HG03108 (cell line): ENCODE results near the gene TRAK2.
"Not testable (repeated sequence)": the region's sequence is repeated elsewhere in the genome, so short reads cannot be mapped to it uniquely, and the experiment has no call there.

Experiments used
- ATAC-seq: cut with Tn5 transposase; IDR thresholded peaks from one replicate; pipeline ENCODE4 v1.9.1; 2021; ENCODE audit warnings: moderate library complexity; ENCODE audit not compliant: unreplicated experiment

Gene TRAK2

DNA sequence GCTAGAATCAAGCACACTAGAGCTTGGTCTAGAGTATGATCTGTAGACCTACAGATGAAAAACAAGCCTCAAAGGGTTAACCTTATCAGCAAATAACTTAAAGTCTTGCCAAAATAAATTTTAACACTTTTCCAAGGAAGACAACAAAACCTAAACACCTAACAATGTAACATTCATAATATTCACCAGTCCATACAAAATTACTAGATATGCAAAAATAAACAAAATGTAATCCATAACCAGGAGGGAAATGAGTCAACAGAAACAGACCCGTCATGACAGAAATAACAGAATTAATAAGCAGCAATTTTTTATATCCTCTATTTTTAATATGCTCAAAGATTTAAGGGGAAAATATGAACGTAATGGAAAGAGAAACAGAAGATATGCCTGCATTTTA, 36.1 kb downstream of the TRAK2 start:
- ATAC-seq, result no peak

DNA sequence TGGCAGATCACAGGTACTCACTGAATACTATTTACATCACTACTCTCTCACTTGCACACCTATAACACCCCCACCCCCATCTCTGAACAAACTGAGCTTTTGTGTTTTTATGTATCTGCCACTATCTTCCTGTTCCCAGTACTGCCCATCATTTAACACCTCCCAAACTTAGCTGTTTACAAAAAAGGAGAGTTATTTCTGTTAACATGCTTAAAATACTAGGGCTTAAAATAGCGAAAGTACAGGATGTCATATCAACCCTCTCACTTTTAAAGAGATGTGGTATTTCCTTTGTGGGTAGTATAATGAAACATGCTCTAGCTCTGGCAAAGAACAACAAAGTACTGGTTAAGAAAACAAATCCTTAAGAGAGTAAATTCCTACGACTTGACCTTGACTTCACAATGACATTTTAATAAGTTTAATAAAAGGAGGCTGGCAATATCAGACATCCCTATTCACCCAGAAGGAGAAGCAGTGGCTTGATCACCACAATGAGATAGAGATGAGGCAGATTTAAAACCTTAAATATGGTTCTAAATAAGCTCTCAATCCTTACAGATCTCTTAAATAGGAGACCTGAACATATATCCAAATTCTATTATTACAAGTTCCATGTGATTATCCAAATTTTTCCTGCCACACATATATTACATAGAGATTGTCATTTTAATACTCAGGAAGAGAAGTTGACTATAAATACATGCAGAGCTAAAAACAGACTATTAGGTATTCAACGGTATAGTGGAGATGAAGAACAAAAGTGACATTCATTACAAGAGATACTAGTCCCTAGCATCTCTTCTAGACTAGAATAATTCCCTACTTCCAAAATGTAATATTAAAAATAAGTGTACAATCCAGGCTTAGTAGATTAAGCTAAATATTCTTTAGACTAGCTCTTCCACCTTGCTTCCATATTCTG, 36.9 kb downstream of the TRAK2 start:
- ATAC-seq, result peak; percentile 84

DNA sequence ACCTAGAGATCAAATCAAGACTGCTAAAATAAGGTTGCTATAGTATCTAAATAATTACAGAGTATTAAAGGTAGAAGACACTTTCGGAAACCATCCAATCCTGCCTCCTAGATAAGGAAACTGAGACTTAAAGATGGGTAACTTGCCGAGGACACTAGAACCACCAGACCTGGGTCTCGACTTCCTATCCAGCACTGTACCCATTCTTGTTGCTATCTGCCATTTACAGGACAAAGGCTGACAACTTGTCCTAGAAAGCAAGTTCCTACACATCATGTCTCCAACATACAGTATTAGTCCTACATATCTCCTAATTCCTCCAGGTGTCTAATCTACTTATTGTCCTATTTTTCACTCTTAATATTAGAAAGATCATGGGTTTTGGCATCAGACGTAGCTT, 37.7 kb downstream of the TRAK2 start:
- ATAC-seq, result no peak

DNA sequence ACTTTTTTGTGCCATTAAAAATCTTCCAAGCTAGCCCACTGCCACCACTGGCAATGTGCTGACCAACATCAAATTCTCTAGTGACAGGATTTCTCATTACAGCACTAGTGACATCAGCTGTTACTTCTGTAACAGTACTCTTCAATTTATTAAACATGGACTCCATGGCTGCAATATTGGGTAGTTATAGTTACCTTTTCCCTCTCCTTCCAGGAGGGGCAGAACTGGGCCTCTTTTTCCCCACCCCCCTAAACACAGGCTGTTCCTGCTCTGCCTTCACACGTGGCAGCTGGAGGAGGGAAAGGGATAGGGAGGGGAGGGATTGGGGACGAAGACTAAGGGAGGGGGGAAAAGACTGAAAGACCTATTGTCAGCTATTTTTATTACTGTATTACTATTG, 38.1 kb downstream of the TRAK2 start:
- no peak for ATAC-seq

DNA sequence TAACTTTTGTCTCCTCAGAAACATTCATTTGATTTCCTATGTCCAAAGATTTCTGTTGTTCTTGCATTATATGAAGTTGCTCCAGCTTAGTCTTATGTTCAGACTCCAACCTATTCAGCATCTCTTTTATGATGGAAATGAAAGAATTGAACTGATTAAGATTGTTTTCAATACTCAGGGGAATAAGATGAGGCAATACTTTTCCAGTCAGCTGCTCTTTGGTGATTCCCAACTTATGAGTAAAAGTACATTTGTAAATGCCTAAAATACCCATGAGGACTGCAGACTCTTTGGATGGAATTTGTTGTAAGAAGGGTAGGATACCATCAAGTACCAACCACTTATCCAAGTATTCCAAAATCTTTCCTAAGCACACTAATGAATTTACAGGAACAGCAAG, 39.8 kb downstream of the TRAK2 start:
- ATAC-seq, result no peak

DNA sequence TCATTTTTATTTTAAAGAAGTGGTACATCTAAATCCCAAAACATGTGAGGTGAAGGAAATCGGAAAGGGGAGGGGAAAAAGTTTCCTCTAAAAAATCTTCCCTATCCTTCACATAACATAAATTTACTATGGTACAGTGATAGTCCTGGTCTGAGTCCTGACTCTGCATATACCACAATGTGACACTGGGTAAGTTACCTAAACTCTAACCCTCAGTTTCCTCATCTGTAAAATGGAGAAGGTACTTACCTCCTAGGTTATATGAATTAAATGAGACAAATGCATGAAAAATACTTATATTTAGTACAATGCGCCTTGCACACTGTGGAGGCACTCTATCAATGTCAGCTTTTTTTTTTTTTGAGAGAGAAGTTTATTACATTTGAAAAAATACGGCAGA, 42.3 kb downstream of the TRAK2 start:
- no peak for ATAC-seq

DNA sequence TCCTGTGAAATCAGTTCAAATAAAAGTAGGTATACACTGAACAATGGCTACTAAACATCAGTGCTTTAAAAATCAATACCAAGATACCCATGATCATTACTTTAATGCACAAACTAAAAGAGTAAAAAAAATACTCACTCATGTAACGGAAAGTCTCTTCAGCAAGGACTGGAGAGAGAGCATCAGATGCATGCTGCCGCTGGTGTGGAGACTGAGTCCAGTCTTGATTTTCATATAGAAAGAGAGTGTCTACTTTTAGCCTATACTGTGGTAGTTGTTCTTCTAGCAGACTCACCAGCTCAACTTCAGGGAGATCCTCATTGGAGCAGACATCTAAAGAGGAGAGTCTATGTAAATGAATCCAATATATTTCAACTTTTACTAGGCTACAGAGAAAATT, 44.0 kb downstream of the TRAK2 start:
- no peak for ATAC-seq

DNA sequence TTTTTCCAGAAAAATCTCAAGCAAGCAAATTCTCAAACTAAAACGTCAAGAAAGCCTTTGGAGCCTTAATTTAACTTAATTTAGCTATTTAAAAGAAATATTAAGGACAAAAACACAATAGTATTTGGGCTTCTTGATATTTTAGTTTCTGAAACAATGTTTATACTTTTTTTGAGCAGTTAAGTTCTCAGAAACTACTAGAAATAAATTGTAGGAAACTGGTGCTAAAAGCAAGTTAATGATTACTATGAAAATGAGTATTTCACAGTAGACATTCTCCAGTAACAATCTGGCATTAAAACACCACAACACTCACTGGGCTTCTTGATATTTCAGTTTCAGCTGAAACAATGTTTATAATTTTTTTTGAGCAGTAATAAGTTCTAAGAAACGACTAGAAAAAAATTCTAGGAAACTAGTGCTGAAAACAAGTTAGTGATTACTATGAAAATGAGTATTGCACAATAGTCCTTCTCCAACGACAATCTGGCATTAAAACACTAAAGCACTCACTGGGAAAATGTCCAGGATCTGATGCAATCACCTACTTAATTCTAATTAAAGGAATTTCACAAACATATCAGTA, 45.1 kb downstream of the TRAK2 start:
- ATAC-seq, result no peak

DNA sequence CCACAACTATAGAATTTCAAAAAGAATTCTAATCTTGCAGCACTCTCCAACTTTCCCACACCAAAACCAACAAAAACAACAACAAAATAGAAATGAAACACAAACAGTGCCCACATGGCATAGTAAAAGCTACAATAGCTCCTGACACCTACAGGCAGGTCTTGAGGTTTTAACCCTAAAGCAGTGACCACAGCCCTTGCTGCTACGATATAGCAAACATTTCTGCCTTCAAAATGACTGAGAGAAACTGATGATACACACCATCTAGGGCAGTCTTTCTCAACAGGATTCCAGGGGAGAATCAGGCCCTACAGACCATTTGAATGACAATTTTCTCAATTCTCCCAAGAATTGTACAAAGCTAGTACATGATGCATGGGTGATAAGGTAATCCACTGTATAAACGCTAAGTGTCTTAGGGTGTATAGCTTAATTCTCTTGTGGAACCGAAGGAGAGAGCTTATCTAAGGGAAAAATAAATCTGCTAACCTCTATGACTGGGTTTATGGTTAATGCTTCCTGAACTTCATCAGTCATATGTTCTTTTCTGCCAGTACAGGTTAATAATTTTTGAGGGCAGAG, 46.5 kb downstream of the TRAK2 start:
- ATAC-seq, result no peak

DNA sequence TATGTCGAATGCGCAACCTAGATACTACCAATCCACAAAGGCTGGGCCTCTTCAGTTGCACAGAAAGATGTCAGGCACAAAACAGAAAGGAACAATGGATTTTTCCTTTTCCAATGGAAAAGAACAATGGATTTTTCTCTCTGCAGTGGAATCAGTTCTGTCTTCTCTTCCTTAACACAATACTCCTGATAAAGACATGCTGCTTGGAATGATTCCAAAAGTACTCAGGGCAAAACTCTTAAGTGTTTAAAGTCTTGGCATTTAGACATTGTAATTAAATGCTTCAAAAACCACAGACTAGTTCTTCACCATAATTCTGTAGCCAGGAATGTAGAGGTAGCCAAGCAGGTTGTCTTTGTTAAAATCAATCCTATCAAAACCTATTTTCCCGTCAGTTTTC, 47.4 kb downstream of the TRAK2 start:
- no peak for ATAC-seq

DNA sequence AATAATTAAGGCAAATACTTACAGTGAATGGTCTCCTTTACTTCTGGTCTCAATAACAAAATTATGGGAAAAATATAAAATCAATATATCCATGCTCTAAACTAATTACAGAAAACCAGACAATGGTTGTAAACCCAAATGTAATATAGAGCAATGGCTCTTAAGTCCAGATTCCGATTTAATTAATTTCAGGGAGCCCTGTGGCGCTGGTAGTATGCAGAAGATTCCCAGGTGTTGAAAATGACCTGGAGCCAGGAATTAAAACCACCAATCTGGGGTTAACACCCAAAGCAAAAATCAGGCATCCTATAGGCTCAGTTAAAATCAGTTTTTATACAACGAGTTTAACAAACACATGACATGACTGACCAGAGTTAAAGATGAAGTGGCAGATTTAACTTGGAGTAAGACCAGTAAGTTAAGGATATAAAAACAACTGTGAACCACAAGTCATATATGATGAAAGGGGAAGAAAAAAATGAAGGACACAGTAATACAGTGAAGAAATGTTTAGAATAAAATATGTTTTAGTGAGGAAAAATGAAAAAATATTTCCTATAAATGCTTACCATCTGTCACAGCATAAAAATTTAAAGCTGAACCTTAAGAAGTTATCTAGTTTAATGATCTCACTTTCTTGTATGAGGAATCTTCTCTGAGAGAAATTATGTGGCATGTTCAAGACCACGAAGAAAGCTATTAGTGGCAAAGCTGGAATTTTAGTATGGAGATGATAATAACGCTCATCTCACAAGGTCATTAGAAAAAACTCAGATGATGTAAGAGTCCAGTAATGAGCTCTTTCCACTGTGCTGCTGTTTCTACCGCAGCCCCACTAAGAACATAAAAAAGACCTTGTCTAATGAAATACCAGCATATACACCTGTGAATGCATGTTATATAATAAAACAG, 48.4 kb downstream of the TRAK2 start:
- no peak for ATAC-seq

DNA sequence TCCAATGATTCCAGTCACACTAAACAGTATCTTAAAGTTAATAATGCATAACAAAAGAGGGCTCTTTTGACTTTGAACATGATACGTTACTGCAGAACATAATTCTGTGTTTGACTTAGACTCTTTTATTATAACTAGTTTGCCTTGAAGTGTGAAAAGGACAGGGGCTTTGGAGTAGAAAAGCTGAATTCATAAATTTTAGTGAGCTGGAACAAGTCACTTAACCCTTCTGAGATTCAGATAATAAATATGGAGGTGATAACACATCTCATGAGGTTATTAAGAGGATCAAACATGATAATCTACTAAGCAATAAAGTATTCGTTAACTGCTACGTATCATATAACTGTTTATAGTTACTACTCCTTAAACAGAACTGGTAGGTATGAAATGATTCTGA, 49.4 kb downstream of the TRAK2 start:
- no peak for ATAC-seq

DNA sequence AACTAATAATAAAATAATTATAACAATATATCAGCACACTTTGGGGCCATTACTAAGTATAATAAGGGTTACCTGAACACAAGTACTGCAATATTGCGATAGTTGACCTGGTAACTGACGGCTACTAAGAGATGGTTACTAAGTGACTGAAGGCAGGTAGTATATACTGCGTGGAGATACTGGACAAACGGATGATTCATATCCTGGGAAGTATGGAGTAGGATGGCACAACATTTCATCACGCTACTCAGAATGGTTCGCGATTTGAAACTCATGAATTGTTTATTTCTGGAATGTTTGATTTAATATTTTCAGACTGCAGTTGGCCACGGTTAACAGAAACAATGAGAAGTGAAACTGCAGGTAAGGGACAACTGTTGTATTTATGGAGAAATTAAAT, 54.7 kb downstream of the TRAK2 start:
- no peak for ATAC-seq

DNA sequence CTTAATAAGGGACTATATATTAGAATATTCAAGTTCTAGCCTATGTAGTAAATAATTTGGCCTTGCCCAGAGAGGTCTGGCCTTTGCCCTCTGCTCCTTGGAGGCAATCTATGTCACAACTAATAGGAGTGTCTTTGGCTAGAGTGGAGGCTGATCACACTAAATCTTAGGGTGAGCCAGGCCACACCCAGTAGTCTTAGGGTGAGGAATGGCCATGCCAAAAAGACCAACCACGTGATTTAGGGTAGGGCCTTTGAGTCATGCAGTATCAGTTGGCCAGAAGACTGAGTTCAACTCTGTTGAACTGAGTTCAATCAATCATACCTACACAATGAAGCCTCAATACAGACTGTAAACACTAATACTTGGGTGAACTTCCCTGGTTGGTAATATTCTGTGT, 68.1 kb downstream of the TRAK2 start:
- ATAC-seq, result no peak

DNA sequence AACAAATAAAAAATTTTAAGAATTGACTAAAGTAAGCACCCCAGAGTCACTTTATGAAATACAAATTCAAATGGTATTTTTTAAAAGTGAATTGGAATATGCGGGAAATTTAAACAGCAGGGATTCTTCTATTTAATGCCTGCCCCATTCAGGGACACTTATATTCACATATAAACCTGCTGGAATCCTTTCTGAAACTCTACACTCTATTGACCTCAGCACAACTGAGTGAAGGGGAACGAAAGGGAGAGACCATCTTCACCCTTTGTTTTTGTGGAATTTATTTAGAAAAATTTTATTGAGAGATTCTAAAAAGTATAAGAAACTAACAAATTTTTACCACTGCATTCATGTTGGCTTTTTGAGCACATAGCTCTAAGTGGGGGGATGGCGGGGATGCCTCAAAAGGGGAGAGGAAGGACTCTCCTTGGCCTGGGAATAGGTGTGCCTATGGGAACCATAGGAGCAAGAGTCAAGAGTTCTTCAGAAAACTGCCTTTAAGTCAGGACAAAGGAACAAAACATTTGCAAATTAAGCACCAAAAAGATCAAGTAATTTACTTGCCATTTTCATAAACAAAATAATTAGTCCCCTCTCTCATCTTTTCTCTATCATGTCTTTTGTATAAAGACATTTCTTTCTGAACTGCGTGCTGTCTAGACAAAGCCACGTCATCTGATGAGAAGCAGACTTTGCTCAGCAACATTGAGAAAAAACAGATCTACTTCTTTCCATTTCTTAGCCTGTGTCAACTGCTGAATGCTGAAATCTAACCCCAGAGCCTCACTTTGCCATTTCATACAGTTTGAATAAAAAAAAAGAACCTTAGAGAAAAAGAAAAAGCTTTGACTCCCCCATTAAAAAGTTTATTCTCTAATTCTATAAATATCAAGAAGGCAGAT, 72.5 kb downstream of the TRAK2 start:
- ATAC-seq, result no peak

DNA sequence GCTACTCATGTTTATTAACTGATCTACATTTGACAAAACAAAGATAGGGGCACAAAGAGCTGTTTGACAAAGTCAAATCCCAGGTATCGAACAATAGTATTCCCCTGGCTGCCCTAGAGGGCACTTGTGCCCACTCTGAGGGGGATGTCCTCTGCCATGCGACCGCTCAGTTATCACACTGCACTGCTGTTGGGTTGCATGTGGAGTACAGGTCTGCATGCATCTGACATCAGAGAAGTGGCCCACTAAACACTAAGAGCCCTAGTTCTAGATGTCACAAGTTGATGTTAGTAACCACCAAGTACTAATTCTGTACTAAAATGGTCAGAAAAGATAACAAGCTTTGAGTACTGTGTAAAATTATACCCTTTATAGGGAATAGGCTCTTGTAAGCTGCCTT, 74.0 kb downstream of the TRAK2 start:
- no peak for ATAC-seq

DNA sequence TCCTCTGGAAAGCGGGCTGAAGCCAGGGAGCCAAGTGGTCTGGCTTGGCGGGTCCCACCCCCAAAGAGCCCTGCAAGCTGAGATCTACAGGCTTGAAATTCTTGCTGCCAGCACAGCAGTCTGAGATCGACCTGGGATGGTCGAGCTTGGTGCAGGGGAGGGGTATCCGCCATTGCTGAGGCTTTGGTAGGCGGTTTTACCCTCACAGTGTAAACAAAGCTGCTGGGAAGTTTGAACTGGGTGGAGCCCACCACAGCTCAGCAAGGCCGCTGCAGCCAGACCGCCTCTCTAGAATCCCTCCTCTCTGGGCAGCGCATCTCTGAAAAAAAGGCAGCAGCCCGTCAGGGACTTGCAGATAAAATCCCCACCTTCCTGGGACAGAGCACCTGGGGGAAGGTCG, 81.5 kb downstream of the TRAK2 start:
- no peak for ATAC-seq

DNA sequence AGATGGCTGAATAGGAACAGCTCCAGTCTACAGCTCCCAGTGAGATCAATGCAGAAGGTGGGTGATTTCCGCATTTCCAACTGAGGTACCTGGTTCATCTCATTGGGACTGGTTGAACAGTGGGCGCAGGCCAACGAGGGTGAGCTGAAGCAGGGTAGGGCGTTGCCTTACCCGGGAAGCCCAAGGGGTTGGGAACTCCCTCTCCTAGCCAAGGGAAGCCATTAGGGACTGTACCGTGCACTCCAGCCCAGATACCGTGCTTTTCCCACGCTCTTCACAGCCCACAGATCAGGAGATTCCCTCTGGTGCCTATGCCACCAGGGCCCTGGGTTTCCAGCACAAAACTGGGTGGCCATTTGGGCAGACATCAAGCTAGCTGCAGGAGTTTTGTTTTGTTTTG, 81.9 kb downstream of the TRAK2 start:
- not testable (repeated sequence) for ATAC-seq

DNA sequence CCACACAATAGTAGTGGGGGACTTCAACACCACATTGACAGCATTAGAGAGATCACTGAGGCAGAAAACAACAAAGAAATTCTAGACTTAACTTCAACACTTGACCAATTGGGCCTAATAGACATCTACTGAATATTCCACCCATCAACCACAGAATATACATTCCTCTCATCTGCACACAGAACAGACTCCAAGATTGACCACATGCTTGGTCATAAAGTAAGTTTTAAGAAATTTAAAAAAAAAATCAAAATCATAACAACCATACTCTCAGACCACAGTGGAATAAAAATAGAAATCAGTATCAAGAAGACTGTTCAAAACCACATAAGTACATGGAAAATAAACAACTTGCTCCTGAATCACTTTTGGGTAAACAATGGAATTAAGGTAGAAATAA, 85.1 kb downstream of the TRAK2 start:
- ATAC-seq, result no peak

DNA sequence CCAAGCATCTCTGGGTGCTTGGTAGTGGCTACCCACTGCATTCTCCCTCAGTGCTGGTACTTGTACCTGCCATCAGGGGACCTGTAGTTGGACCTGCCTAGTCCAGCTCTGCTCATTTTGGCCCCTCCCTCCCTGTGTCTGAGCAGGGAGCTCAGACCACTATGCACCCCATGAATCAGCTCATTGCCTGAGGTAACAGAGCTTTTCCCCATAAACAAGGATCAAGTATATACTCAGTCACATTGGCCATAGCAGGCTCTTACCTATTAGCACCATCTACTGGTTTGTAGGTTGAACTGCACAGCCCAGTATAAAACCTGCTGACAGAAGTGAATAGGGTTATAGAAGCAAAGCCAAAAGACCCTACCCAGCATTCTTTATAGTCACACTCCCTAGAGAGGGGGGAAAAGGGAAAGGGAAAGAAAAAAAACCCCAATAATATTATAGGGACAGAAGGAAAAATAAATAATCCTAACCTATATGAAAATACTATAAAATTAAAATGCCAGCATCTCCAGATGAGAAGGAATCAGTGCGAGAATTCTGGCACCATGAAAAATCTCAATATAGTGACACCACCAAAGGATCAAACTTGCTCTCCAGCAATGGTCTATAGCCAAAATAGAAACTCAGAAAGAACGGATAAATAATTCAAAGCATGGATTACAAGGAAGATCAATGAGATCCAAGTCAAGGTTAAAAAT, 87.2 kb downstream of the TRAK2 start:
- no peak for ATAC-seq
